GM19193 (cell line): ENCODE data around the gene PLXNA2.

ENCODE experiments used
- POLR2A ChIP-seq: IDR thresholded peaks from 4 replicates; pipeline ENCODE4 v1.6.1; 2011; ENCODE audit not compliant: insufficient read depth, insufficient read length; ENCODE audit errors: extremely low read depth

PLXNA2 gene

DNA sequence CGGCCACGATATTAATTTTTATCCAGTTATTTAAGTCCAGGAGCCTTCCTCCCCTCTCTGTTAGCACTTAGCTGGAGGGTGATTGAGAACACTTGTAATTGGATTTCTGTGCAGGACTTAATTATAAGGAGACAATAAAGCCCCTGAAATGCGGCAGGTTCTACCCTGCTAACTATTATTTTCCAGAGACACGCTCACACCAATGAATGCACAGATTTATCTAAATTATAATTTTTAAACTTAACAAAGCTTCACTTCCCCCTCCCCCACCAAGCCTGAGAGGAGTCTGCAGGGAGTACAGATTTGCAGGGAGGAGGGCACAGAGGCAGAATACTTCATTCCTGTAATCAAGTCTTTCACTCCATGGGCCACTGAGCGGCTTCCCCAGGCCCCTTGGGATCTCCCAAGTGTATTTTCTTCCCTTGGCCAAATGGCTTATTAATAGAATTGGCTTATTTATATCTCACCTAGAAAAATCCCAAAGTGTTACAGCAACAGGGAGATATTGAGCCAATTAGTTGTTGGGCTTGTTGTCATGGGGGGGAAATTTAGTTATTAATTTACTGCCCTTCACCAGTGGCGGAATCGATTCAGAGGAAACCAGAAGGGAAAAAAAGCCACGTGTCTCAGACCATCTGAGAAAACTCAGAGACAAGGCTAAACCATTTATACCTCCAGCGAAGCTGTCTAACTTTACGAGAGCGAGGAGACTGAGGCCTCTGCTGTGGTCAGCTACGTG is 234.3 kb downstream of the PLXNA2 start:
- TF ChIP-seq POLR2A = no peak

DNA sequence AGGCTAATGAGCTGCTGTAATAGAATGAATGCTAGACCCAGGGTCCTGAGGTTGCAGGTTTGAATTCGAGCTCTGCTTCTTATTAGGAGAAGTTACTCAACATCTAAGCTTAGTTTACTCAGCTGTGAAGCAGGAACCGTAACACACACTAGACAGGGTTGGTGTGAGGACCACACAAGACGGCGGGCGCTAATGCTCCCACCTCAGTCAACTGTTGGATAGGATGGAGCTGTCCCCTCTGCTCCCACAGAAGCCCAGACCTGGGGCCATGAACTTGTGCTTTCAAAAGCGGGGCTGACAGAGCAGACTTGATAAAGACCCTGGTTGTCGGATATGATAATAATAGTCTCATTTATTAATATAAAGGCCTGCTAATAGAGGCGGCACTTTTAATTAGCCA is 234.9 kb downstream of the PLXNA2 start:
- TF ChIP-seq POLR2A = no peak

DNA sequence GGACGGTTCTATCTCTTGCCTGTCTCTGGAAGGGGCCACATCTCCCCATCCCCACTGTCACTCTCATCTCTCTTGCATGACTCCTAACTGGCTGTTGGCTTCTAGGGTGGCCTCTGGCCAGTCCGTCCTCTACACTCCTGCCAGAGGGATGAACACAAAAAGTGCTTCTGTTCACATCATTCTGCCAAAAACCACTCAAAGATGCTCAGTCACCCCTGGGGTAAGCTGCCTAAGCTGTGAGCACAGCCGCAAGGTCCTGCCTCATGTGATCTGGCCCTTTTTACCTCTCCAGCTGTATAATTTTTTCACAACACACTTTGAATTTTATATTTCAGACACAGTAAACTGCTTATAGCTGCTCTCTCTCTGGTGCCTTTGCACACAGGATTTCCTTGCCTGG is 235.7 kb downstream of the PLXNA2 start:
- TF ChIP-seq POLR2A = no peak

DNA sequence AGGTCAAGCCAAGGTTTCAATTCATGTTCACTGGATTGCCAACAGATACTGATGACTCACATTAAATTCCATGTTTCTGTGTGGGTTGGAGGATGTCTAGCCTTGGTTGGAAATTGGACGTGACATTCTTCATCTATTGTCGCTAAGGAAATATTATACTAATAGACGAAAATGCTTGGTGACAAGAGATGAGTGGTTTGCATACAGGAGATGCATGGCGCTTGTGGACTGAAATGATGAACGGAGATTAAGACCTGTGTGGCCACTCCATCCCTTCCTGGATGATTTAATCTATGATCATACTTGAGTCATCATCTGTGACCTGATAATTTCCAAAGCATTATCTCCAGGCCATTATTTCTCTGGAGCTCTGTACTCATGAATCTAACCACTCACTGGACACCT is 236.2 kb downstream of the PLXNA2 start:
- TF ChIP-seq POLR2A = no peak

- TF ChIP-seq POLR2A = no peak
Observed at GRCh38 chr1:208007319-208007937, 236.8 kb downstream of the PLXNA2 start.

- no peak for TF ChIP-seq POLR2A
Observed at GRCh38 chr1:208006258-208006920, 237.8 kb downstream of the PLXNA2 start.

GRCh38 chr1:208004851-208005250 is 239.3 kb downstream of the PLXNA2 start:
- no peak for TF ChIP-seq POLR2A

DNA sequence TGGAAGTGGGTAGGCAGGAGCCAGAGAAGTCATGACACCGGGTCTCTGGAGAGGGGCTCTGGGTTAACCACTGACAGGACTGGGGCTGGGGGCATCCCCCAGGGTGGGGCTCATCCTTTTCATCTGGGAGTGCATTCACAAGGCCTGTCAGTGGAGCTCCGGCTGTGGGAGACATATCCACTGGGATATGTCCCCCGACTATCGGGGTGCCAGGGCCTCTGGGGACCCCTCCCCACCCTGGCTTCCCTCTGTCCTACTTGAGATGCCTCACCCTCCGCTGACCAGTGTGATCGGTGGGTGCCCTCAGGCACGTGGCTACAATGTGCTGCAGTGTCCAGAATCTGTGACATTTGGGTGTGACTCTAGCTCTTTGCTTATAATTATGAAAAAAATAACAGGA is 240.9 kb downstream of the PLXNA2 start:
- no peak for TF ChIP-seq POLR2A

DNA sequence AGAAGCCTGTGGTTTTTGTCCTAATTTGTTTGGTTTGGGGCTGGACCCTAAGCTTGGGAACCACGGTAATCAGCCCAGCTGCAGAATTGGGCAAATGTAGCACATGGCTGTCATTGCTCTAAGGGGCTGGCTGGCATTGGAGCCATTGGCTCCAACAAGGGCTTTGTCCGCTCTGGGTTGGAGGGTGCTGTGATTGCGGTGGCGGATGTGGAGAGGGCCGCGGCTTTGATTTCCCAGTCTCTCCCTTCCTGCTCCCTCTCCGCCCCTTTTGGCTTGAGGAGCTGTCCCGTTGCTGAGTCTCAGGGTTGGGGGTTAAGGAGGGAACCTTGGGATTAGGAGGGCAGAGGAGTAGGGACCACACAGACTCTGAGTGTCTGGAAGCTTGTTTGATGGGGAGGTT is 241.5 kb downstream of the PLXNA2 start:
- no peak for TF ChIP-seq POLR2A

DNA sequence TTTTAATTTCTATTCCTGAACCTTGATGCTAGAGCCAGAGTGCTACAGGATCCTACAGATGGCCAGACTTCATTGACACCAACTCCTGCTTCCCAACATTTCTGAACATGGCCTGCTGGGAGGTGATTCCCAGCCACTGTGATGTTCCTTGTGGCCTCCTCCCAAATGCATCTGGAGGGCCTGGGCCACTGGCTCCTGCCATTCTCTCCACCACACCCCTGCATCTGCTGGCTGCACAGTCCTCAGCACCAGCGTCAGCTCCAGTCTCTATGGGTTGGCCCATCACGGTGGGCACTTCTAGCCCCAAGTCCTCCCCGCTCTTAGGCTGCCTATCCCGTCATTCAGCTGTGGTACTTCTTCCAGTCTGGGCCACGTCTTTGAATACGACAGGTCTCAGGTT is 242.1 kb downstream of the PLXNA2 start:
- TF ChIP-seq POLR2A = no peak

- TF ChIP-seq POLR2A = no peak
Observed at GRCh38 chr1:208000504-208000903, 243.7 kb downstream of the PLXNA2 start.

- TF ChIP-seq POLR2A = no peak
Observed at GRCh38 chr1:207999972-208000371, 244.2 kb downstream of the PLXNA2 start.

GRCh38 chr1:207999274-207999915 is 244.8 kb downstream of the PLXNA2 start:
- TF ChIP-seq POLR2A = no peak

DNA sequence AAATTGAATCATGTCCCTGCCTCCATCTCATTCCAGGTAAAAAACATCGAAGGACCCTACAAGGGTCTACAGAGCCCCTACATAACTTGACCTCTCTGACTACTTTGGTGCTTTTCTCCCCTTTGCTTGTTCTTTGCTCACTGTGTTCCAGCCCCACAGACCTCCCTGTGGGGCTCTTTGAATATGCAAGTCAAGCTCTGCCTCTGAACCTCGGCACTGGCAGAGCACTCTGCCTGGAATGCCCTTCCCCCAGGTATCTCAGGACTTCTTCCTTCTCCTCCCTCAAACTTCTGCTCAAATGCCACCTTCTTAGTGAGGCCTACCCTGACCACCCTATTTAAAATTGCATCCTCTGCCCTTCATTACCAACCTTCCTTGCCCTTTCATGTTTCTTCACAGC is 245.5 kb downstream of the PLXNA2 start:
- no peak for TF ChIP-seq POLR2A

DNA sequence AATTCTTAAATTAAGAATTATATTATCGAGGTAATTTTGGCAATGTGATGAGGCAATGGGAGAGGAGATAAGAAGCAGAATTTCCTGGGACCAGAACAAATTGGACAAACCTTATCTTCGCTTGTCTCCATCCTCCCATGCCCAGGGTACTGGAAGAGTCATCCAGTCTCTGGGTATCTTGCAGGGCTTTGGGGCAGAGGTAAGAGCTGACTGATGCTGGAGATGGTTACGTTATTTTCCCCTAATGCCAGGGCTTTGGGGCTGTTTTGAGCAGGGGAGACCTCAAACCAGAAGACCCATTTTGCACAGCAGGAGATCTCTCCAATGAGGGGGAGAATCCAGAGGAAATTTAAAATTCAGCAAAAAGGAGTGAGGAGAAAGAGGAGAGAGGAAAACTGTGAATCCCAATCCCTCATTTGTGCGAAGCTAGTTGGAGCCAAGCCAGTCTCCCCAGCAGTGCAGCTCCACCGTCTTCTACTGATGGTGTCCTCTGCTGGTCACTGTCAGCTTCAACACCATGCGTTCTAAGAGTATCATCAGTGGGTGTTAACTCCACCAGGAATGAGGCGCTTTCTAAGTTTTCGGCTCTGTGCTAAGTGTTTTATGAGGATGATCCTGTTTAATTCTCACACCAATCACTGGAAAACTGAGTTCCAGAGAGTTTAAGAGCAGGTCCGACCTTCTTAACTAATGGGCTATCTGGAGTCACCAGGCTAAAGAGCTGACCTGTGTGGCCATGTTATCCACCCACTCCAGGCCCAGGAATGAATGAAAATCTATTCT is 246.5 kb downstream of the PLXNA2 start:
- TF ChIP-seq POLR2A = no peak

- no peak for TF ChIP-seq POLR2A
Observed at GRCh38 chr1:207996636-207997035, 247.5 kb downstream of the PLXNA2 start.

DNA sequence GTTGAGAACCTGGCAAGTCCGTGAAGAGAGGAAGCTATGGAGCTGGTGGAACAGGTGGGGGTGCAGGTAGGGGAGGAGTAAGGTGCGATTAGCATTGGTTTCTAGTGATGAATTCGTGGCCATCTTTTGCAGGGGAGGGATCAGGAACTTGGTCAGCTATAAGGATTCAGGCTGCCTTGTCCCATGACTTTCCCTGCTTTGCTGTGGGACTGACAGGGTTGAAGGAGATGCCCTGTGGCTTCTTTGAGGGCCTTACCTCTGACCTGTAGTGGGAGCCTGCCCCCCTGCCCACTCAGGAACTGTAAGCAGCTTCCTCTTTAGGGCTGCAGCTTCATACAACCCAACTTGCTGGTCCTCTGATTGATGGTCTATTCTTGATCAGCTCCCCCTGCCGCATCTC is 248.6 kb downstream of the PLXNA2 start:
- TF ChIP-seq POLR2A = no peak
